Measurements from ENCODE around the gene TLK1.

DNA sequence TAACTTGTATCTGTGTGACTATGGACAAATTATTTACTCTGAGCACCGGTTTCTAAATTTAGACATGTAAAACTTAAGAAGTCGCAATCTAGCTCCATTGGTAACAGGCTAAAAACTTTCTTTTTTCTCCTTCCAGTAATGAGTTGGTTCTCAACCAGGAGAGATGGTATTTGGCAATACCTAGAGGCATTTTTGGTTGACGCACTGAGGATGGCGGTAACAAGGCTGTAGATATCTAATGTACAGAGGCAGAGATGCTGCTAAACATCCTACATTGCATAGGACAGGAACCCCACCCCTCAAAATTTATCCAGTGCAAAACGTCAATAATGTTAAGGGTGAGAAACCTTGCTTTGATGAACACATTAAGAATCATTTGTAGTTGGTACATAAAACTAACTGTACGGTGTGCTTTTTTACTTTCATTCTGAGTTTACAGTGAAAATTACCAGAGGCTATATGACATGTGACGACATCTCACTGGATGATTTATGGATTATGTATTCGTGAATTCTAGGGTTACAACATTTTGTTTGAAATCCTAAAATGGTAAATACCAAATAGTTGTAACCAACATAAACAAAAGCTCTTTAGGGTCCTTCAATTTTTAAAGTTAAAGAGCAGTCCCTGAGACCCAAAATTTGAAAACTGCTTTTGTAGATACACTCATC is 91.3 kb downstream of the TLK1 start:
- TF ChIP-seq, protein P1, sequence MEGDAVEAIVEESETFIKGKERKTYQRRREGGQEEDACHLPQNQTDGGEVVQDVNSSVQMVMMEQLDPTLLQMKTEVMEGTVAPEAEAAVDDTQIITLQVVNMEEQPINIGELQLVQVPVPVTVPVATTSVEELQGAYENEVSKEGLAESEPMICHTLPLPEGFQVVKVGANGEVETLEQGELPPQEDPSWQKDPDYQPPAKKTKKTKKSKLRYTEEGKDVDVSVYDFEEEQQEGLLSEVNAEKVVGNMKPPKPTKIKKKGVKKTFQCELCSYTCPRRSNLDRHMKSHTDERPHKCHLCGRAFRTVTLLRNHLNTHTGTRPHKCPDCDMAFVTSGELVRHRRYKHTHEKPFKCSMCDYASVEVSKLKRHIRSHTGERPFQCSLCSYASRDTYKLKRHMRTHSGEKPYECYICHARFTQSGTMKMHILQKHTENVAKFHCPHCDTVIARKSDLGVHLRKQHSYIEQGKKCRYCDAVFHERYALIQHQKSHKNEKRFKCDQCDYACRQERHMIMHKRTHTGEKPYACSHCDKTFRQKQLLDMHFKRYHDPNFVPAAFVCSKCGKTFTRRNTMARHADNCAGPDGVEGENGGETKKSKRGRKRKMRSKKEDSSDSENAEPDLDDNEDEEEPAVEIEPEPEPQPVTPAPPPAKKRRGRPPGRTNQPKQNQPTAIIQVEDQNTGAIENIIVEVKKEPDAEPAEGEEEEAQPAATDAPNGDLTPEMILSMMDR (IDR thresholded peaks at IDR 0.05 in 4 of 5, conservative IDR thresholded peaks at IDR 0.05 in 1 of 5), result no peak
- TF ChIP-seq POLR2A (IDR thresholded peaks at IDR 0.05), result no peak
